Progenitor cell of endocrine pancreas (in vitro differentiated cells): ENCODE results near the gene MAPK11. TPM values are rescaled to one million over a fixed set of nuclear protein-coding genes. Genes with fewer than 3 reads are reported as not detected.

Source experiments
- DNase-seq: peaks from one replicate; pipeline ENCODE4 v3.0.0; 2021; ENCODE audit warnings: low spot score; ENCODE audit not compliant: unreplicated experiment
- H3K27ac Mint-ChIP-seq: 2 replicates; pipeline ENCODE4 v1.8.0; 2021; ENCODE audit warnings: mild to moderate bottlenecking, moderate library complexity, mixed read lengths
- H3K27me3 Mint-ChIP-seq: 2 replicates; pipeline ENCODE4 v1.8.0; 2021; ENCODE audit warnings: mixed read lengths
- H3K36me3 Mint-ChIP-seq: 2 replicates; pipeline ENCODE4 v1.8.0; 2022; ENCODE audit warnings: mixed read lengths; ENCODE audit not compliant: insufficient read depth
- H3K4me1 Mint-ChIP-seq: 2 replicates; pipeline ENCODE4 v1.8.0; 2021; ENCODE audit warnings: low read depth, mixed read lengths
- H3K4me3 Mint-ChIP-seq: 2 replicates; pipeline ENCODE4 v1.8.0; 2021; ENCODE audit warnings: low read depth, mild to moderate bottlenecking, moderate library complexity, mixed read lengths
- H3K9me3 Mint-ChIP-seq: 2 replicates; pipeline ENCODE4 v1.8.0; 2021; ENCODE audit warnings: low read depth, mixed read lengths
- total RNA-seq: library from RNA; stranded (reverse); gene quantifications from 2 replicates; pipeline ENCODE4 v1.2.1, GENCODE V29; 2021
- TF ChIP-seq, protein P1 (sequence below): fragments of 200-600 bp; sonication (generic); IDR thresholded peaks from one replicate; pipeline ENCODE4 v1.5.0; 2021; ENCODE audit warnings: antibody characterized with exemption, mild to moderate bottlenecking; ENCODE audit not compliant: unreplicated experiment

Gene MAPK11
- total RNA-seq, 1 donor from 2014 or later, result 2.3 TPM

DNA sequence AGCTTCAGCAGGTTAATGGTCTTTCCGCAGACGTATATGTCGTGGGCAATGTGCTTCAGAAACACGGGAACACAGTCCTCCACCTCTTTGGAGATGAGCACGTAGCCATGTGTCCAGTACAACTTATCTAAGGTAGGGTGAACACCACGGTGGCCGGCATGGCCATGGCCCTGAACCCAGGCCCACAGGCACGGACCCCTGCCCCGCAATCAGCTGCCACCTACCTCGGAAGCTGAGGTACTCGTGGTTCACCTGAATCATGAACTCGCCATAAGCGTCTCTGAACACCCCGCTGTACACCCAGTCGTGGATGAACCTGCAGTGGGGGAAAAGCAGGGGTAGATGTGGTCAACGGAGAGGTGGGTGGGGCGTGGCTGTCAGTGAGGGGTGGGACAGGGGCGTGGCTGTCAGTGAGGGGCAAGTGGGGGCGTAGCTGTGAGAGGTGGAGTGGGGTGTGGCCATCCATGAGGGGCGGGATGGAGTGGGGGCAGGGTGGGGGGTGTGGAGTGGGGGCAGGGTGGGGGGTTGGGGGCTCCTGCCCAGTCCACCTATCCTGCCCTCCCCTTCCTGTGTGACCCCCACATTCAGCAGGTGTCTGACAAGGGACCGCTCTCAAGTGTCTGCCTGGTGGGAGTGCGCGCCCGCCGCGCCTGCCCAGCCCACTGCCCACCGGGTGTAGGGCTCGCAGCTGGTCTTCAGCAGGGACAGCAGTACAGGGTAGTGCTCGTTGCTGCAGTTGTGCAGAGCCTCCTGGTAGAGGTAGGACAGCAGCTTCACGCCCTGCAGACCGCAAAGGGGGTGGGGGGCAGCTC lies 43.9 kb downstream of the MAPK11 start:
- no peak overlapping the region for H3K27ac Mint-ChIP-seq
- H3K4me1 Mint-ChIP-seq, result no peaks in the 10 kb centered on the region
- H3K36me3 Mint-ChIP-seq, result peaks cover 7% of the 10 kb centered on the region
- no peak for DNase-seq
- H3K27me3 Mint-ChIP-seq, result no peaks in the 10 kb centered on the region
- TF ChIP-seq, protein P1, sequence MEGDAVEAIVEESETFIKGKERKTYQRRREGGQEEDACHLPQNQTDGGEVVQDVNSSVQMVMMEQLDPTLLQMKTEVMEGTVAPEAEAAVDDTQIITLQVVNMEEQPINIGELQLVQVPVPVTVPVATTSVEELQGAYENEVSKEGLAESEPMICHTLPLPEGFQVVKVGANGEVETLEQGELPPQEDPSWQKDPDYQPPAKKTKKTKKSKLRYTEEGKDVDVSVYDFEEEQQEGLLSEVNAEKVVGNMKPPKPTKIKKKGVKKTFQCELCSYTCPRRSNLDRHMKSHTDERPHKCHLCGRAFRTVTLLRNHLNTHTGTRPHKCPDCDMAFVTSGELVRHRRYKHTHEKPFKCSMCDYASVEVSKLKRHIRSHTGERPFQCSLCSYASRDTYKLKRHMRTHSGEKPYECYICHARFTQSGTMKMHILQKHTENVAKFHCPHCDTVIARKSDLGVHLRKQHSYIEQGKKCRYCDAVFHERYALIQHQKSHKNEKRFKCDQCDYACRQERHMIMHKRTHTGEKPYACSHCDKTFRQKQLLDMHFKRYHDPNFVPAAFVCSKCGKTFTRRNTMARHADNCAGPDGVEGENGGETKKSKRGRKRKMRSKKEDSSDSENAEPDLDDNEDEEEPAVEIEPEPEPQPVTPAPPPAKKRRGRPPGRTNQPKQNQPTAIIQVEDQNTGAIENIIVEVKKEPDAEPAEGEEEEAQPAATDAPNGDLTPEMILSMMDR, result no peak
- no peak overlapping the region for H3K4me3 Mint-ChIP-seq
- H3K9me3 Mint-ChIP-seq, result no peaks in the 10 kb centered on the region

DNA sequence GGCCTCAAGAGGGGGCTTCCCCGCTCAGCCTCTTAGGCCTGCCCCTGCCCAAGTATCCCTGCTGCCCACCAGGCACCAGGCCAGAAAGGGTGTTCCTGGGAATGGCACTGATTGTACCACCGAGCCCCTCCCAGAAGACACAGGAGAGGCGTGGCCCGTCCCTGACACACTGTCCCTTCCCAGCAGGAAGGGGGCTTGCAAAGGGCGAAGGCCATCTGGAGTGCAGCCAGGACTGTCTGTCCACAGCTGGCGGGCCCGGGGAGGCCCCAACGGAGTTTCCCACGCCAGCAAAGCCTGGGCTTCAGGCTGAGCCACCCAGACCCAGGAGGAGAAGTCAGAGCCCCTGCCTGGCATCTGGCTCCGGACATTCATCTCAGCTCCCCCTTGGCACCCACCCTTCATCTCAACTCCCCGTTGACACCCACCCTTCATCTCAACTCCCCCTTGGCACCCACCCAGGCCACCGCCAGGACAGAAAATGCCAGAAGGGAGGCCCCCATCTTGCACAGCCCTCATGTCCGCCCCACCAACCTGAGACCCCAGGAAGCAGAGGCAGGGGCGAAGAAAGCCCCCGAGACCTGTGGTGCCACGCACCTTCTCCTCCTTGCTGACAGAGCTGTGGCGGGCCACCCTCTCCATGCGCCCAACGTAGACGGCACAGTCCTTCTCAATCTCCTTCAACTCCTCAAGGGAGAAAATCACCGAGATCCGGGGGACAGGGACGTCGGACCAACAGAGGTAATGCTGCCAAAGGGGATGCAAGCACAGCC lies 44.8 kb downstream of the MAPK11 start:
- TF ChIP-seq, protein P1, result no peak
- no peak overlapping the region for H3K27ac Mint-ChIP-seq

DNA sequence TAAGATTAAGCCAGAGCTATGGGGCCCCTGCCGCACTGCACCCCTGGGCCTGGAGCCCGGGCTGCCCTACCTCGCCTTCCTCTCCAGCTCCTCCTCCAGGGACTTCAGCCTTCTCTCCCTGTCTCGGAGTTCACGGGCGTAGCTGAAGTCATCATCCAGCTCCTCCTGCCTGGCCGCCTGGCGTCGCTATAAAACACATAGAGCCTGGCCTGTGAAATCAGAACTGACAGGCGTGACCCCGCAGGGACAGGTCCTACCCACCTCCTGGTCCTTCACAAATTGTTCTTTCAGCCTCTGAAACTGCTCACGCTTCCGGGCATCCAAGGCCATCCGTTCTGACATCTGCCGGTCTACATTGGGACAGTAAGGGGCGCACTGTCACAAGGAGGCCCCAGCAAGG lies 46.1 kb downstream of the MAPK11 start:
- no peak for DNase-seq
- TF ChIP-seq, protein P1, result no peak
- Mint-ChIP-seq H3K9me3 (no peaks in the 10 kb centered on the region), H3K27me3 (no peaks in the 10 kb centered on the region), H3K36me3 (peaks cover 4% of the 10 kb centered on the region), H3K27ac (no peak overlapping the region), H3K4me1 (no peaks in the 10 kb centered on the region), H3K4me3 (no peak overlapping the region)

More for the DNA sequence above, 44.8 kb downstream of the MAPK11 start:
- DNase-seq, result no peak
- Mint-ChIP-seq H3K27me3 (no peaks in the 10 kb centered on the region), H3K9me3 (no peaks in the 10 kb centered on the region), H3K4me3 (no peak overlapping the region), H3K4me1 (no peaks in the 10 kb centered on the region), H3K36me3 (peaks cover 8% of the 10 kb centered on the region)

GRCh38 chr22:50222508-50222907 lies 47.7 kb downstream of the MAPK11 start:
- Mint-ChIP-seq H3K36me3 (peaks cover 4% of the 10 kb centered on the region), H3K4me1 (no peaks in the 10 kb centered on the region), H3K27me3 (no peaks in the 10 kb centered on the region), H3K9me3 (no peaks in the 10 kb centered on the region), H3K4me3 (no peak overlapping the region), H3K27ac (no peak overlapping the region)
- TF ChIP-seq, protein P1, result no peak
- no peak for DNase-seq

DNA sequence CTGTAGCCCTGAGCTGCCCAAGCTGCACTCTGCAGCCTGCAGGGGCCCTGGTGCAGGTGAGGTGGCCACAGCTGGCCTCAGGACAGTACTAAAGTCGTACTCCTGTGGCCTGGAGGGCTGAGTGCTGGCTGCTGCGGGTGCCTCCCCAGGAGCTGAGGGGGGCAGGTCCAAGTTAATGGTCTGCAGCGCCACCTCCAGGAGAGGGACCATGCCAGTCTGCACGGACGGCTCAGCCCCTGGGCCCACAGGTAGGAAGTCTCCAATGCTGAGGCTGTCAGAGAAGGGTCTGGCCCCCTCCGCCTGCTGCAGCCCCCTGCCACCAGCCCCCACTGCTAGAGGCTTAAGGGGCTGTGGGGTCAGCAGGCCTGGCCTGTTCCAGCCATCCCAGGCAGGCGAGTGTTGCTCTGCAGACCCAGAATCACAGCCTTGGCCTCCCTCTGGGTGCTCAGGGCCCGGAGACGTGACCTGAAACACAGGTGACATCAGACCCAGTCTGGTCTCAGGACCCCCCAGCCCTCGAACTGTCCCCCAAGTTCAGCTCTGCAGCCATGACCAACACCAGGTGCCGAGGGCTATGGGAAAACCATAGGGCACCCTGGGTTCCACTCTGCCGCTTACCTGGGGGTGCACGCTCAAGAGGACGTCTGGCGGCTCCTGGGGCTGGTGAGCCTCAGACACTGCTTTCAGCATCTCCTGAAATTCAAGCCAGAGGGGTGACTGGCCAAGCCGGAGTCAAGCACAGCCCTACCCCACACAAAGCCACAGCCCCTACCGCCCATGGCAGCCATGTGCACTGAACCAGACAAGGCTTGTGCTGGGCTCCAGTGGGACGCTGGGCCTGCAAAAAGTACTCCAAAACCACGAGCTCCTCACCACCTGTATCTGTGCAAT lies 48.5 kb downstream of the MAPK11 start:
- no peaks in the 10 kb centered on the region for H3K27me3 Mint-ChIP-seq
- no peak overlapping the region for H3K27ac Mint-ChIP-seq
- DNase-seq, result no peak
- H3K9me3 Mint-ChIP-seq, result no peaks in the 10 kb centered on the region
- peaks cover 4% of the 10 kb centered on the region for H3K36me3 Mint-ChIP-seq
- H3K4me1 Mint-ChIP-seq, result no peaks in the 10 kb centered on the region
- TF ChIP-seq, protein P1, result no peak
- no peak overlapping the region for H3K4me3 Mint-ChIP-seq
